Measurements from ENCODE around the gene BTG4. TPM values are rescaled to one million over a fixed set of nuclear protein-coding genes. Genes with fewer than 3 reads are reported as not detected.
A peak's percentile ranks its signal among the peaks of the same experiment; 100 is the strongest.

BTG4 gene
- total RNA-seq, 1 donor from 2014 or later: 0.50 TPM

- Histone ChIP-seq H2AFZ (ENCODE audit: low read depth, low read length) (no peak overlapping the region), H3K27me3 (ENCODE audit: insufficient read depth, low read length) (no peaks in the 10 kb centered on the region), H3K27ac (ENCODE audit: low read depth, low read length) (peak overlapping the region; percentile 76), H3K4me3 (ENCODE audit: insufficient read depth, low read depth, low read length) (no peak overlapping the region), H3K4me1 (ENCODE audit: insufficient read depth, low read length) (peaks cover 46% of the 10 kb centered on the region), H3K9ac (ENCODE audit: low read length) (peak overlapping the region; percentile 55), H3K36me3 (ENCODE audit: insufficient read depth, low read length) (peaks cover 14% of the 10 kb centered on the region), H3K79me2 (ENCODE audit: insufficient read depth, low read length) (no peaks in the 10 kb centered on the region), H3K4me2 (ENCODE audit: low read length) (peak overlapping the region; percentile 57), H3K9me3 (ENCODE audit: insufficient read depth, low read depth, low read length) (peaks cover under 1% of the 10 kb centered on the region), H4K20me1 (ENCODE audit: insufficient read depth, low read length) (no peaks in the 10 kb centered on the region)
- no peak for FAIRE-seq
- Mint-ChIP-seq H3K36me3 (ENCODE audit: low read depth, unreplicated experiment) (peaks cover 15% of the 10 kb centered on the region), H3K27ac (ENCODE audit: unreplicated experiment) (peak overlapping the region; percentile 93), H3K27me3 (ENCODE audit: low read depth, unreplicated experiment) (no peaks in the 10 kb centered on the region), H3K4me3 (ENCODE audit: unreplicated experiment) (no peak overlapping the region), H3K9me3 (ENCODE audit: unreplicated experiment) (no peaks in the 10 kb centered on the region), H3K4me1 (ENCODE audit: low read depth, unreplicated experiment) (peaks cover 30% of the 10 kb centered on the region)
- DNase-seq (ENCODE audit: low read depth): no peak
- TF ChIP-seq CTCF (IDR thresholded peaks at IDR 0.05; ENCODE audit: insufficient read depth, low read depth, low read length) (no peak), EZH2 (IDR thresholded peaks at IDR 0.05; ENCODE audit: insufficient read depth, low read length) (no peak)
These were observed 49.1 kb upstream of the BTG4 start for GRCh38 chr11:111561306-111561705.

GRCh38 chr11:111560800-111561199 is 48.6 kb upstream of the BTG4 start:
- Histone ChIP-seq H2AFZ (ENCODE audit: low read depth, low read length) (no peak overlapping the region), H3K4me2 (ENCODE audit: low read length) (no peak overlapping the region), H3K9ac (ENCODE audit: low read length) (no peak overlapping the region), H3K27me3 (ENCODE audit: insufficient read depth, low read length) (no peaks in the 10 kb centered on the region), H3K4me1 (ENCODE audit: insufficient read depth, low read length) (peaks cover 51% of the 10 kb centered on the region), H4K20me1 (ENCODE audit: insufficient read depth, low read length) (no peaks in the 10 kb centered on the region), H3K36me3 (ENCODE audit: insufficient read depth, low read length) (peaks cover 19% of the 10 kb centered on the region), H3K27ac (ENCODE audit: low read depth, low read length) (peak overlapping the region; percentile 76), H3K9me3 (ENCODE audit: insufficient read depth, low read depth, low read length) (peaks cover 3% of the 10 kb centered on the region), H3K79me2 (ENCODE audit: insufficient read depth, low read length) (no peaks in the 10 kb centered on the region), H3K4me3 (ENCODE audit: insufficient read depth, low read depth, low read length) (no peak overlapping the region)
- peak; percentile 45 for FAIRE-seq
- Mint-ChIP-seq H3K4me3 (ENCODE audit: unreplicated experiment) (no peak overlapping the region), H3K27me3 (ENCODE audit: low read depth, unreplicated experiment) (no peaks in the 10 kb centered on the region), H3K4me1 (ENCODE audit: low read depth, unreplicated experiment) (peaks cover 30% of the 10 kb centered on the region), H3K9me3 (ENCODE audit: unreplicated experiment) (no peaks in the 10 kb centered on the region), H3K36me3 (ENCODE audit: low read depth, unreplicated experiment) (peaks cover 15% of the 10 kb centered on the region), H3K27ac (ENCODE audit: unreplicated experiment) (no peak overlapping the region)
- TF ChIP-seq CTCF (IDR thresholded peaks at IDR 0.05; ENCODE audit: insufficient read depth, low read depth, low read length) (no peak), EZH2 (IDR thresholded peaks at IDR 0.05; ENCODE audit: insufficient read depth, low read length) (no peak)
- no peak for DNase-seq (ENCODE audit: low read depth)

GRCh38 chr11:111559800-111560464 is 47.7 kb upstream of the BTG4 start:
- no peak overlapping the region for H3K4me3 Mint-ChIP-seq (ENCODE audit: unreplicated experiment)
- Histone ChIP-seq H3K27ac (ENCODE audit: low read depth, low read length) (peak overlapping the region; percentile 76), H2AFZ (ENCODE audit: low read depth, low read length) (peak overlapping the region; percentile 12)

More at GRCh38 chr11:111559800-111560464, 47.7 kb upstream of the BTG4 start:
- H3K27ac Mint-ChIP-seq (ENCODE audit: unreplicated experiment): peak overlapping the region; percentile 48
- H3K9ac ChIP-seq (ENCODE audit: low read length): no peak overlapping the region
- TF ChIP-seq EZH2 (IDR thresholded peaks at IDR 0.05; ENCODE audit: insufficient read depth, low read length): no peak
- TF ChIP-seq CTCF (IDR thresholded peaks at IDR 0.05; ENCODE audit: insufficient read depth, low read depth, low read length): no peak
- no peak for FAIRE-seq
- H3K4me3 ChIP-seq (ENCODE audit: insufficient read depth, low read depth, low read length): no peak overlapping the region
- H3K36me3 Mint-ChIP-seq (ENCODE audit: low read depth, unreplicated experiment): peaks cover 22% of the 10 kb centered on the region
- peaks cover 3% of the 10 kb centered on the region for H3K9me3 ChIP-seq (ENCODE audit: insufficient read depth, low read depth, low read length)
- H3K4me1 ChIP-seq (ENCODE audit: insufficient read depth, low read length): peaks cover 52% of the 10 kb centered on the region
- H3K9me3 Mint-ChIP-seq (ENCODE audit: unreplicated experiment): no peaks in the 10 kb centered on the region
- H3K79me2 ChIP-seq (ENCODE audit: insufficient read depth, low read length): no peaks in the 10 kb centered on the region
- DNase-seq (ENCODE audit: low read depth): no peak
- H3K4me2 ChIP-seq (ENCODE audit: low read length): no peak overlapping the region
- peaks cover 21% of the 10 kb centered on the region for H3K36me3 ChIP-seq (ENCODE audit: insufficient read depth, low read length)
- H3K27me3 Mint-ChIP-seq (ENCODE audit: low read depth, unreplicated experiment): no peaks in the 10 kb centered on the region
- H3K27me3 ChIP-seq (ENCODE audit: insufficient read depth, low read length): no peaks in the 10 kb centered on the region
- H4K20me1 ChIP-seq (ENCODE audit: insufficient read depth, low read length): no peaks in the 10 kb centered on the region
- H3K4me1 Mint-ChIP-seq (ENCODE audit: low read depth, unreplicated experiment): peaks cover 35% of the 10 kb centered on the region
